SH-SY5Y (cell line): ENCODE data around the gene SLC35B3.

Experiments used
- GATA2 ChIP-seq: IDR thresholded peaks from 2 replicates; pipeline ENCODE4 v1.6.1; 2011; ENCODE audit warnings: mild to moderate bottlenecking, low read depth, low read length
- GATA3 ChIP-seq: IDR thresholded peaks from 2 replicates; pipeline ENCODE4 v1.6.1; 2011; ENCODE audit warnings: low read depth, mild to moderate bottlenecking, low read length, moderate library complexity

GRCh38 chr6:8382434-8382833 is 52.9 kb downstream of the SLC35B3 start:
- no peak for TF ChIP-seq GATA2
- TF ChIP-seq GATA3, result no peak
